ENCODE results near the gene FOXS1. TPM values are rescaled to one million over a fixed set of nuclear protein-coding genes. Genes with fewer than 3 reads are reported as not detected.

Gene FOXS1
- total RNA-seq, 3 donors from 2014 or later, result 0.60 TPM; not detected in 2

DNA sequence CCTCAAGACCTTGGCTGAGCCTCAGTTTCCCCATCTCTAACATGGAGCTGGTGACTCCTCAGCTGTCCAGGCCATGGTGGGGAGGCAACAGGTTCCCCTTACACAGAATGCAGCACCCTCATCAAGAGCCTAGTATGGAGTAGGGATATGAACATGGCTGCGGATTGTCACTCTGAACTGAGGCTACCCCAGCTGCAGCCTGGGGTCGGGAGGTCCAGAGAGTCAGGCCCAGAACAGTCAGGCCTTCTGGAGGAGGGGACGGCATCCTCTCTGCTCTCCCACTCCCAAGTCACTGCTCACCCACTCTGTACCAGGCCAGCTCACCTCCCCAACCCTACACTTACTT, 1.4 kb upstream of the FOXS1 start:
- Histone ChIP-seq H3K4me3 (no peak overlapping the region), H3K4me1 (ENCODE audit: low read depth) (peaks cover 3% of the 10 kb centered on the region), H3K36me3 (ENCODE audit: low read depth) (no peaks in the 10 kb centered on the region), H3K9me3 (no peaks in the 10 kb centered on the region)
- no peak for ATAC-seq
- TF ChIP-seq, protein P1, sequence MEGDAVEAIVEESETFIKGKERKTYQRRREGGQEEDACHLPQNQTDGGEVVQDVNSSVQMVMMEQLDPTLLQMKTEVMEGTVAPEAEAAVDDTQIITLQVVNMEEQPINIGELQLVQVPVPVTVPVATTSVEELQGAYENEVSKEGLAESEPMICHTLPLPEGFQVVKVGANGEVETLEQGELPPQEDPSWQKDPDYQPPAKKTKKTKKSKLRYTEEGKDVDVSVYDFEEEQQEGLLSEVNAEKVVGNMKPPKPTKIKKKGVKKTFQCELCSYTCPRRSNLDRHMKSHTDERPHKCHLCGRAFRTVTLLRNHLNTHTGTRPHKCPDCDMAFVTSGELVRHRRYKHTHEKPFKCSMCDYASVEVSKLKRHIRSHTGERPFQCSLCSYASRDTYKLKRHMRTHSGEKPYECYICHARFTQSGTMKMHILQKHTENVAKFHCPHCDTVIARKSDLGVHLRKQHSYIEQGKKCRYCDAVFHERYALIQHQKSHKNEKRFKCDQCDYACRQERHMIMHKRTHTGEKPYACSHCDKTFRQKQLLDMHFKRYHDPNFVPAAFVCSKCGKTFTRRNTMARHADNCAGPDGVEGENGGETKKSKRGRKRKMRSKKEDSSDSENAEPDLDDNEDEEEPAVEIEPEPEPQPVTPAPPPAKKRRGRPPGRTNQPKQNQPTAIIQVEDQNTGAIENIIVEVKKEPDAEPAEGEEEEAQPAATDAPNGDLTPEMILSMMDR (IDR thresholded peaks at IDR 0.05), result no peak
- DNase-seq, result no peak
- intact Hi-C loops (cut with DNase I, micrococcal nuclease), result no loop called here

GRCh38 chr20:31844737-31845299, 586 bp downstream of the FOXS1 start:
- ATAC-seq (no peak), DNase-seq (no peak)
- no peak overlapping the region for H3K4me3 ChIP-seq
- intact Hi-C loops (cut with DNase I, micrococcal nuclease), result no loop called here
- TF ChIP-seq, protein P1 (IDR thresholded peaks at IDR 0.05), result no peak
- no peaks in the 10 kb centered on the region for H3K36me3 ChIP-seq (ENCODE audit: low read depth)
- peaks cover 3% of the 10 kb centered on the region for H3K4me1 ChIP-seq (ENCODE audit: low read depth)
- no peaks in the 10 kb centered on the region for H3K9me3 ChIP-seq

GRCh38 chr20:31843881-31844280, 1.5 kb downstream of the FOXS1 start:
- Histone ChIP-seq H3K9me3 (no peaks in the 10 kb centered on the region), H3K36me3 (ENCODE audit: low read depth) (no peaks in the 10 kb centered on the region), H3K4me1 (ENCODE audit: low read depth) (no peaks in the 10 kb centered on the region), H3K4me3 (no peak overlapping the region)
- TF ChIP-seq, protein P1 (IDR thresholded peaks at IDR 0.05), result no peak
- DNase-seq (no peak), ATAC-seq (no peak)
- intact Hi-C loops (cut with DNase I, micrococcal nuclease), result no loop called here

- TF ChIP-seq, protein P1 (IDR thresholded peaks at IDR 0.05), result no peak
- Histone ChIP-seq H3K4me1 (ENCODE audit: low read depth) (no peaks in the 10 kb centered on the region), H3K36me3 (ENCODE audit: low read depth) (no peaks in the 10 kb centered on the region), H3K9me3 (no peaks in the 10 kb centered on the region), H3K4me3 (no peak overlapping the region)
- ATAC-seq, result no peak
- intact Hi-C loops (cut with DNase I, micrococcal nuclease), result no loop called here
- DNase-seq, result no peak
These were observed 2.1 kb downstream of the FOXS1 start for GRCh38 chr20:31843288-31843687.

- TF ChIP-seq, protein P1 (IDR thresholded peaks at IDR 0.05), result no peak
- ATAC-seq, result no peak
These were observed 2.8 kb downstream of the FOXS1 start for GRCh38 chr20:31842471-31843157.

More at GRCh38 chr20:31842471-31843157, 2.8 kb downstream of the FOXS1 start:
- no peaks in the 10 kb centered on the region for H3K4me1 ChIP-seq (ENCODE audit: low read depth)
- intact Hi-C loops (cut with DNase I, micrococcal nuclease), result no loop called here
- DNase-seq, result no peak
- H3K4me3 ChIP-seq, result no peak overlapping the region
- no peaks in the 10 kb centered on the region for H3K36me3 ChIP-seq (ENCODE audit: low read depth)
- no peaks in the 10 kb centered on the region for H3K9me3 ChIP-seq

Data from mucosa of descending colon (tissue), 3 donors.